Measurements from ENCODE around the gene H1-8.

H1-8 gene

GRCh38 chr3:129579991-129580390 lies 37.0 kb downstream of the H1-8 start:
- Mint-ChIP-seq H3K4me3 (no peak overlapping the region), H3K4me1 (no peaks in the 10 kb centered on the region), H3K27me3 (ENCODE audit: low read depth) (no peaks in the 10 kb centered on the region), H3K36me3 (ENCODE audit: low read depth) (peaks cover 4% of the 10 kb centered on the region), H3K9me3 (no peaks in the 10 kb centered on the region), H3K27ac (no peak overlapping the region)
- TF ChIP-seq CTCF (IDR thresholded peaks at IDR 0.05; ENCODE audit: unreplicated experiment in 3 of 3): no peak

DNA sequence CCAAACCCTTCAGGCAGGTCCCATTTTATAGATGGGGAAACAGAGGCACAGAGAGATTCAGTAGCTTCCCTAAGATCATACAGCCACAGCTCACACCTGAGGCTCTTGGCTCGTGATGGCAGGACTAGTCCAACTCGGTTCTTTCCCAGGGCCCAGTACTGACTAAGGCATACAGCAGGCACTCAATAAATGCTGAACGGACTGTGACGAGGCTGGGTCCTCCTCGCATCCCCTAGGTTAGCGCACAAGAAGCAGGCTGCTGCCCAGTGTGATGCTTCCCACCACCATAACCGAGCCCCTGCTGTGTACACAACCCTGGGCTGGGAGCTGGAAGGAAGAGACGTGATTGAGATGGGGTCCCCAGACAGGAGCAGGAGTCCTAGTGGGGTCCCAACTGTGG lies 38.6 kb downstream of the H1-8 start:
- H3K27me3 Mint-ChIP-seq (ENCODE audit: low read depth): no peaks in the 10 kb centered on the region
- H3K9me3 Mint-ChIP-seq: no peaks in the 10 kb centered on the region
- no peak overlapping the region for H3K4me3 Mint-ChIP-seq
- H3K27ac Mint-ChIP-seq: no peak overlapping the region
- TF ChIP-seq CTCF (IDR thresholded peaks at IDR 0.05; ENCODE audit: unreplicated experiment in 3 of 3): no peak
- no peaks in the 10 kb centered on the region for H3K4me1 Mint-ChIP-seq
- H3K36me3 Mint-ChIP-seq (ENCODE audit: low read depth): peaks cover 5% of the 10 kb centered on the region

GRCh38 chr3:129582799-129583198 lies 39.8 kb downstream of the H1-8 start:
- Mint-ChIP-seq H3K36me3 (ENCODE audit: low read depth) (peaks cover 5% of the 10 kb centered on the region), H3K4me1 (no peaks in the 10 kb centered on the region), H3K27me3 (ENCODE audit: low read depth) (no peaks in the 10 kb centered on the region), H3K4me3 (no peak overlapping the region), H3K27ac (no peak overlapping the region), H3K9me3 (no peaks in the 10 kb centered on the region)
- TF ChIP-seq CTCF (IDR thresholded peaks at IDR 0.05; ENCODE audit: unreplicated experiment in 3 of 3): no peak

- no peaks in the 10 kb centered on the region for H3K27me3 Mint-ChIP-seq (ENCODE audit: low read depth)
- H3K4me3 Mint-ChIP-seq: no peak overlapping the region
- no peaks in the 10 kb centered on the region for H3K9me3 Mint-ChIP-seq
Measured at GRCh38 chr3:129583289-129583688, 40.3 kb downstream of the H1-8 start.

DNA sequence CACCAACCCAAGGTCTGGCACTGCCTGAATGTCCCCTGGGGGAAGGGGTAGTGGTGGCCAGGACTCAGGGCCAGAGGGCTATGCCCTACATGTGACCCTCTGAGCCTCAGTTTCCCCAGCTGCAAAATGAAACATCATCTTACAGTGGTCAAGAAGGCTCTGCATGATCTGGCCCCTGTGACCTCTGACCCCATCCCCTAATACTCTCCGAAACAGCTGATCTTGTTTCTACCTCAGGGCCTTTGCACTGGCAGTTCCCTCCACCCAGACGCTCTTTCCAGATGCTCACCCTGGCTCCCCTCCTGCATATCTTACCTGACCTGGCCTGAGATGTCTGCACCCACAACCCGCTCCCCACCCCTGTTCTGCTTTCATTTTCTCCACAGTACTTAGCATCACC lies 41.7 kb downstream of the H1-8 start:
- H3K36me3 Mint-ChIP-seq (ENCODE audit: low read depth): peaks cover 5% of the 10 kb centered on the region
- H3K4me3 Mint-ChIP-seq: no peak overlapping the region
- no peaks in the 10 kb centered on the region for H3K9me3 Mint-ChIP-seq
- no peaks in the 10 kb centered on the region for H3K4me1 Mint-ChIP-seq
- H3K27me3 Mint-ChIP-seq (ENCODE audit: low read depth): no peaks in the 10 kb centered on the region
- no peak for TF ChIP-seq CTCF (IDR thresholded peaks at IDR 0.05; ENCODE audit: unreplicated experiment in 3 of 3)
- H3K27ac Mint-ChIP-seq: no peak overlapping the region

More at GRCh38 chr3:129583289-129583688, 40.3 kb downstream of the H1-8 start:
- Mint-ChIP-seq H3K27ac (no peak overlapping the region), H3K36me3 (ENCODE audit: low read depth) (peaks cover 5% of the 10 kb centered on the region), H3K4me1 (no peaks in the 10 kb centered on the region)
- TF ChIP-seq CTCF (IDR thresholded peaks at IDR 0.05; ENCODE audit: unreplicated experiment in 3 of 3): no peak

DNA sequence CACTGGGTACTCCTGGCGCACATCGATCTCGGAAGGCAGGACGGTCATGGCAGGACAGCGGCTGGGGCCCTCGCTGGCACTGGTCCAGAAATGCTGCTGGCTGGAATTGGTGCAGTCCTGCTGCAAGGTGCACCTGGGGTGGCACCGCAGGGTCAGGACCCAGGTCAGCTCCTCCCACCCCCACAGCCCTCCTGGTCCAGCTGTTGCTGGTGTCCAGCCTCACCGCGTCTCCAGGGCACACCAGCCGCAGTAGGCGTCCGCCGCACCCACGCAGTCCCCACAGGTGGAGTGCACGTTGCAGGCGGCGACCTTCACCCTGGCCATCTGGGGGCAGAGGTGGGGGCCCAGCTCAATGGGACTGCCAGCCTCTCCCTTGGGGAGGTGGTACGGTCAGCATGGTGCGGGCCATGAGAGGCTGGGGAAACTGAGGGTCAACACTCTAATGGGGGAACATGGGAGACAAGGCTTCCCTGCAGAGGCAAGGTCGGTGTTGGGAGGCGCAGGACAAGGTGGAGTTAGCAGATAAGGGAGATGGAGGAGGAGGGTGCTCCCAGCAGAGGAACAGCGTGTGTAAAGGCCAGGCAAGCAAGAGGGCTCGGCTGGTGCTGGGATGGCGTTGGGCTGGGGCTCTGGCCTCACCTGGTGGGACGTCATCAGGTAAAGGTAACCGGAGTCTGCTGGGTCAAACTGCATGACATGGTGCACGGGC lies 43.1 kb downstream of the H1-8 start:
- Mint-ChIP-seq H3K4me1 (peaks cover 7% of the 10 kb centered on the region), H3K36me3 (ENCODE audit: low read depth) (peaks cover 5% of the 10 kb centered on the region), H3K27ac (peak overlapping the region in 1 of 3 experiments; percentile 8), H3K4me3 (no peak overlapping the region), H3K9me3 (no peaks in the 10 kb centered on the region), H3K27me3 (ENCODE audit: low read depth) (peaks cover 4% of the 10 kb centered on the region)
- no peak for TF ChIP-seq CTCF (IDR thresholded peaks at IDR 0.05; ENCODE audit: unreplicated experiment in 3 of 3)

Data from nephron (organoid).